ENCODE measurements around the gene GALNT17.

GRCh38 chr7:71697400-71697799, 565.5 kb downstream of the GALNT17 start:
- TF ChIP-seq POLR2AphosphoS5 (IDR thresholded peaks at IDR 0.05; ENCODE audit: low read depth, low read length) (no peak), POLR2A (IDR thresholded peaks at IDR 0.05; ENCODE audit: low read depth, low read length) (no peak), TAF1 (IDR thresholded peaks at IDR 0.05; ENCODE audit: low read depth, low read length) (no peak), SPI1 (IDR thresholded peaks at IDR 0.05; ENCODE audit: low read depth, low read length) (no peak)
